HG03571 (cell line): Measurements from ENCODE around the gene EIF3L.

ENCODE experiments used
- ATAC-seq: cut with Tn5 transposase; IDR thresholded peaks from one replicate; pipeline ENCODE4 v1.9.1; 2021; ENCODE audit not compliant: unreplicated experiment

The EIF3L gene

GRCh38 chr22:37926358-37926757 is 77.1 kb downstream of the EIF3L start:
- no peak for ATAC-seq

GRCh38 chr22:37926771-37927636 is 77.8 kb downstream of the EIF3L start:
- no peak for ATAC-seq

DNA sequence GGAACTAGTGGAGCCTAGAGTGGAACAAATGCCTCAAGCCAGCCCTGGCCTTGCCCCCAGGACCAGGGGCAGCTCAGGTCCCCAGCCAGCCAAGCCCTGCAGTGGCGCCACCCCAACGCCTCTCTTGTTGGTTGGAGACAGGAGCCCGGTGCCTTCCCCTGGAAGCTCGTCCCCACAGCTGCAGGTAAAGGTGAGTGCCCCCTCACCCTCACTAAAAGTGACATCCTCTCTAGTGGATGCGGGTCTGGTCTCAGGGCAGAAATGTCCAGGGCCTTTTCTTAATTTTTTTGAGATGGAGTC is 78.4 kb downstream of the EIF3L start:
- ATAC-seq, result no peak

GRCh38 chr22:37929390-37929789 is 80.2 kb downstream of the EIF3L start:
- no peak for ATAC-seq

DNA sequence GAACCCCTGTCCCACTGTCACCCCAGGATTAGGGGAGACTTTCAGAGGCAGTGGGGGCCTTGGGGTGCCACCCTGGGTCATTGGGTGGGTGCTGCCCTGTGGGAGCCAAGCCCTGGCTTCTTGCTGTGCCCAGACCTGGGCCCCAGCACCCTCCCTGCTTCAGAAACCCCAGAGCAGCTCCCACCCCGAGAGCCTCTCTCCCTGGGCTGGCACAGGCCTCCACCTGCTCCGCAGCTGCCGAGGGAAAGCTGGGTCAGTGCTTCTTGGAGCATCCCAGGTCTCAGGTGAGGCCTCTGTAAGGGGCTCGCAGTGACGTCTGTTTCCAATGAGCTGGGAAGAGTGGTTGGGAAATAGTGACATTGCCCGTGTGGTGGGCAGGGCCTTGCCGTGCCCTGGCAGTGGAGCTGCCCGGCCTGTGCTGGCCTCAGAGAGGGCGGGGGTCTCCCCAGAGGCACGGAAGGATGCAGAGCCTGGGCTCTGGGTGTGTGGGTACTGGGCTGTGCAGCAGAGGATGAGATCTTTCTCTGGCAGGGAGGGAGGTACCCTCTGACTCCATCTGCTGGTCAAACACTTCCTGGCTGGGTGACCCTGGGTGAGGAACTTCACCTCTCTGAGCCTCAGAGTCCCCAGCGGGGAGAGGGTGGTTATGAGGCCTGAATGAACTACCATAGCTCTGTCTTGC is 81.2 kb downstream of the EIF3L start:
- no peak for ATAC-seq

- no peak for ATAC-seq
Measured at GRCh38 chr22:37930952-37931440, 81.8 kb downstream of the EIF3L start.

DNA sequence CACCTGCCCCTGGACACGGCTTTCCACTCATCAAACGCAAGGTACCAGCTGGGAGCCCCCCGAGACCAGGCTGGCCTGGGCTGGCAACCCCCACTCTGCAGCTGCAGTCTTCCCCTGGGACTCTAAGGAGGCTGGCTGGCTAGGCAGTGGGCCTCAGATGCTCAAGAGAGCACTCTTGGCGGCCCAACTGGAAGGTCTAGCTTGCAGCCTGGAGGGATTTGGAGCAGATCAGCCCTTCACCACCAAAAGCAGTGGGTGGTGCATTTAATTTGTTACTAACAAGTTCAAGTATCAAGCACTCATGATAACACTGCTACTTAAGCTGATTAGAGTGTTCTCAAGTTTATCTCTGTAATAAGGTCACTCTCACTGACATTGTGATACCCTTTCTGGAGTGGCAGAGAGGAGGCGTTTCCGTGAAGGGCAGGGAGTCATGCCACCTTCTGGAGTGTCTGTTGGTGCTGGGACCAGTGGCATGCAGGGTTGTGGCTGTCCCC is 82.7 kb downstream of the EIF3L start:
- ATAC-seq, result no peak

DNA sequence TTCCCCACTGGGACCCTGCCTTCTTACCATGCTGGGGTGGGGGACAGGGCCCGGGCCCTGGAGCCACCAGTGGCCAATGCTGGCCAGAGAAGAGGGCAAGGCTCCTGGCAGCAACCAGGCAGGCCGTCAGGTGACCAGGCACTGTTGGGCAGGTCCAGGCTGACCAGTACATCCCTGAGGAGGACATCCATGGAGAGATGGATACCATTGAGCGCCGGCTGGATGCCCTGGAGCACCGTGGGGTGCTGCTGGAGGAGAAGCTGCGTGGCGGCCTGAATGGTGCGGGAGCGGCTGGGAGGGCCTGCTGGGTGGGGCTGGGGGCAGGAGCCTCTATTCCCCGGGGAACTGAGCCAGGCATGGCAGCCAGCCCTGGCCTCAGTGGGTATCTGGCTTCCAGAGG is 83.2 kb downstream of the EIF3L start:
- no peak for ATAC-seq

GRCh38 chr22:37932821-37933578 is 83.8 kb downstream of the EIF3L start:
- no peak for ATAC-seq

GRCh38 chr22:37933711-37934376 is 84.6 kb downstream of the EIF3L start:
- no peak for ATAC-seq
